Hepatocyte (in vitro differentiated cells): ENCODE results near the gene ATF6.

ENCODE experiments used
- CTCF ChIP-seq: fragments of 200-600 bp; sonication (generic); IDR thresholded peaks from 2 replicates; pipeline ENCODE4 v1.5.1; 2016; ENCODE audit warnings: antibody characterized with exemption, mild to moderate bottlenecking; ENCODE audit not compliant: poor library complexity
- EZH2phosphoT487 ChIP-seq: fragments of 200-600 bp; sonication (generic); IDR thresholded peaks from one replicate; pipeline ENCODE4 v1.6.1; 2018; ENCODE audit warnings: antibody characterized with exemption, mild to moderate bottlenecking, low read depth, moderate library complexity; ENCODE audit not compliant: unreplicated experiment, severe bottlenecking

GRCh38 chr1:161868832-161869231, 102.7 kb downstream of the ATF6 start:
- no peak for TF ChIP-seq EZH2phosphoT487
- TF ChIP-seq CTCF, result no peak
